Fibroblast of skin of abdomen (primary cell): ENCODE results near the gene TMEM178B.
"Not testable (repeated sequence)": the region's sequence is repeated elsewhere in the genome, so short reads cannot be mapped to it uniquely, and the experiment has no call there.

ENCODE experiments used
- DNase-seq: peaks from one replicate; pipeline ENCODE4 v3.0.0-alpha.2; 2013

Gene TMEM178B

DNA sequence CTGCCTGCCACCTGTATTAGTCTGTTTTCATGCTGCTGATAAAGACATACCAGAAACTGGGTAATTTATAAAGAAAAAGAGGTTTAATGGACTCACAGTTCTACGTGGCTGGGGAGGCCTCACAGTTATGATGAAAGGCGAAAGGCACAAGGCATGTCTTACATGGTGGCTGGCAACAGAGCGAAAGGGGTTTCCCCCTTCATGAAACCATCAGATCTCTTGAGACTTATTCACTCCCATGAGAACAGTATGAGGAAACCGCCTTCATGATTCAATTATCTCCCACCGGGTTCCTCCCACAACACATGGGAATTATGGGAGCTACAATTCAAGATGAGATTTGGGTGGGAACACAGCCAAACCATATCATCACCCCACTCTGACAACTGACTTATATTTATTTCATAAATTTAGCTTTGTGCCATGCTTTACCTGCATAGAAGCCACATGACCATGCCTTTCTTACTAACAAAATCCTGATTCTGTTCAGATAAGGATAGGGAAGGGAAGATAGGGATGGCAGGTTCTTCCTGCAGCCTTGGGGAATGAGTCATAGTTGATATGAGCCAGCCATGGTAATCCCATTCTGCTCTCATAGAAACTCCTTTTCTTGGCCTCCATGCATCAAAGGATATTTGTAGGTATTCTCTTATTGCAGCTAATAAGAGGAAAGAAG, 286.0 kb downstream of the TMEM178B start:
- DNase-seq = no peak

DNA sequence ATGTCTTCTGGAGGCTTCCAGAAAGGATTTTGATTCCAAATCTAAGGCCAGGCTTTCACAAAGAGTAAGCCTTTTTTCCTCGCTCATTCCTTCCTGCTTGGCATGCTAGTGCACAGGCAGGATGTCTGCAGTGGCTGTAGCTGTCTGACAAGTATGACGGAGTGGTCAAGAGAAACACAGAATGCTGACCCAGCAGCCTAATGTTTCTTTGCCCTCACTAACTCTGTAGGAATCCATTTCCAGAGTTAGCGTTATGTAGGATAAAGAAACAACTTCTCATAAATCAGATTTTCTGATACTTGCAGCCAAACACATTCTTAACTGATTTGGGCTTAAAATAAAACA, 286.5 kb downstream of the TMEM178B start:
- no peak for DNase-seq

DNA sequence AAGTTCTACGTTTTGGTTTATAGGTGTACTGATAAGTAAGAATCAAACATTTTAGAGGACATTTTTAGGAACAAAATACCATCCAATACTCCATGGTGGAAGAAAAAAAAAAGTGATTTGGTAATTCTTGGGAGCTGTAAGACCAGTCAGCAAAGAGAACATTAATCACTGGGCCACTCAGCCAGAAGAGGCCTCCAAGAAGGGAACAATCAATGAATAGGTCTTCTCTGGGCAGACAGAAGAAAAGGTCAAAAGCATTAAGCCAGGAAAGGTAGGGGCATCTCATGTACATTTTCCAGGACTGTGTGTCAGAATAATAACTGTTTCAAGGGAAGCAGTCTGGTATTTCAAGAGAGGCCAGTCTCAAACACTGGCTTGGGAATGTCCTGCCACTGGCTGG, 286.9 kb downstream of the TMEM178B start:
- DNase-seq = no peak

DNA sequence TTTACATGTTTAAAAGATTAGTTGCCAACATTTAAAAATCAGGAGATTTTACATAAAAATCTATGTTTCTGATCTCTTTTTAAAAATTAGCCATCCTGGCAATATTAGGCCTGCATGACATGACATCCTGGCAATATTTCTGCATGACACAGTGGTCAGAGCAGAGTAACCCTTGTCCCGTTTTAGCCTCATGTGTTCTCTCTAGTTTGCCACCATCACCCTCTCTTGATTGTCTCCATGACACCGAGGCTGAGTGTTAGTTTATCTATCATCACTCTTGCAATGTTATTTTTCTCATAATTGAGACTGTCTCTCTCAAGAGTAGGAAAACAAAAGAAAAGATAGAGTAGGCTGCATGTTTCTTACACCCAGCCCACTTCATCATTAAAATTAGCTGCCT, 287.6 kb downstream of the TMEM178B start:
- DNase-seq = no peak

DNA sequence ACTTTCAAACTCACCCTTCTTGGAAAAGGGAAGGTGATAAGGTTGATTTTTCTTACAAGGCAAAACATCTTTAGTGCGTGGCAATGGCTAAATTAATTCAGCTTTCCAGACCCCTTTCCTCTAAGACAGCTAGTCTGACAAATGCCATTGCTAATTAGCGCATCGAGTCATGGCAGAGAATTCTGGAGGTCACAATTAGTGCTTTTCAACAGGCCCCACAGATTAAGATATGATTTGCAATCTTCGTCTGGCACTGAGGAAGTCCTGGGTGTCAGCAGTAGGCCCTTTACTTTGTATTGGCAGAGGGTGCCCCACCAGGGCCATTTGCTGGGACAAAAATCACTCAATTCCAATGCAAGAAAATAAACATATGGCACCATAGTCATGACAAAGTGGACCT, 288.1 kb downstream of the TMEM178B start:
- DNase-seq = no peak

DNA sequence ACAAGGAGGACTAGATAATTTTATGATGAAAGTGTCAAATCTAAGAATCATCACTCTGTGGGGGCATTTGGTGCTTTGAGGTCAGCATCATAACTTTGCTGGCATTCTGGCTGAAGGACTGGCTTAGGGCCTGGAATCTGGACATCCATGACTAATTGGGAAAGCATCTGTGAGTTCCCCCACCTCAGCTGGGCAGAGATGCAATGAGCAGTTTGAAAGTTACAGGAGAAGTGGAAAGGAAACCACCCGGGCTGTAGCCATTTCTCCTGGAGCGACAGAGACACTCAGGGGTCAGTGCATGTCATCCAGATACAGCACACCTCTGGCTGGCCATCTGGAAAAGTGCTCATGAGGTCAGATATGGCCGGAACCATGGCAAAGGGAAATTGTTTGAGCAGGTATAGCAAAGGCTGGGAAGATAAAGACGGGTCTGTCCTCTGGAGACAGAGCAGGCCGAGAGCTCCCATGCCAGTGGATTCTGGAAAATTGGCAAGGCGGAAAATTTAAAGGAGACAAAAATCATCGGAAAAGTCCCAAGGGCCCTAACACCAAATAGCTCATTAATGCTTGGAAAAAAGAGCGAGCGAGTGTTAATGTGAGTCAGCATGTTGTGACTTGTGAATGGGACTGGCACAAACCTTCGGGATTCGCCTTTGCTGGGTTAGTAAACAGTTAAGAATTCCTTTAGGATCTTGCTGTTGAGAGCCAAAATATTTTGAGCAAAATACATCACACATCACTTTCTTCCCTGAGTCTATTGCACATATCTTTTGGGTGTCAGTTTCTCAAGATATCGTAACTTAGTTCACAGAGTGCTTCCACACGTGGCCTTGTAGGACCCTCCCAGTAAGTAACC, 288.9 kb downstream of the TMEM178B start:
- DNase-seq = peak; percentile 48

DNA sequence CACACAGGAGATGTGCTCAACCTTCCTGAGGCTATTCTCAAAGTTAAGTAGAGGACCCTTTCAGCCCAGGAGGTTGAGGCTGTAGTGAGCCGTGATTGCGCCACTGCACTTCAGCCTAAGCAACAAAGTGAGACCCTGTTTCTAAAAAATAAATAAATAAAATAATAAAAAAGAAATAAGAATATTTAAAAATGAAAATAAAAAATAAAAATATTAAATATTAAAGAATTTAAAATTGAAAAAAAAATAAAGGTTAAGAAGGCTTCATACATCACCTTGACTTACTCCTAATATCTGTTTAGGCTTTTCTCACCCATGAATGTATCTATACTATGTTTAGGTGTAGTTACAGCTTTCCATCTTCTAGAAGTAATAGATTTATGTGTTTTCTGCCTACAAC, 289.9 kb downstream of the TMEM178B start:
- no peak for DNase-seq

DNA sequence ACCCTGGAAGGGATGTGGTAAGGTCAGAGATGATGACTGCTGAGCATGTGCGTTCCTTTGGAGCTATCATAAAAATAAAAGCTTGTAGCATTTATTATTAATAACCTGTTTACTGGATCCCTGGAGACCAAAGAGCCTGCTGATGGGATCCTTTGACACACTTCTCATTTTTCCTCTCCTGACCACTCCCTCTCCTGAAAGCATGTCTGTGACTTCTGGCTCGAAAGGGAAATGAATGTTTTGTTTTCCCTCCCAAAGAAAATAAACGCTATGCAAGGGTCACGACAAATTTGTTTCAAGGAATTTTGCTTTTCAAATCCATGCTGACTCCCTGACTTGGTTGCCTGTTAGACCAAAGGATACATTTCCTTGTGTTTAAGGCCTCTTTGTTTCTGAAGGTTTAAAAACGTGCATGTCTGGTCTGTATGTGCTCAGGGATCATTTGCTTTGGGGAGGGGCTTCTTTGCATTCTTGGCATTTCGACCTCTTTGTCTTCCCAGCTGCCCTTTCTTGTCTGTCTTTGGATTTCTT, 292.3 kb downstream of the TMEM178B start:
- DNase-seq = no peak

DNA sequence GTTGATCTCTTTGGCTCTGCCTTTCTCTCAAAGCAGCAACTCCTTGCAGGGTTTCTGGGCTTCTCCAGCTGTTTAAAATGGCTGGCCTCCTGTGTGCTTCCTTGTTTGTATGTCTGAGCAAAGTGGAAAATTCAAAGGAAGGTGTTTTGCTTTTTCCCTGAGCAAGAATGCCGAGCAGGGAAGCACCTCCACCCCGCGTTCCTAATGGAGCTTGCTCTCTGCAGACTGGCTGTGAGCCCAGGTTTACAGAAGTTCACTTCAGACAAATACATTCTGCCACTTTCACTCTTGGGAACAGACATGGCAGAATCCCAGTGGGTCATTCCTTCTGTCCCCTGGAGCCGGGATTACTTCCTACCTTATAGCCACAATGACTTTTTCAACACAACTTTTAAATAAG, 295.6 kb downstream of the TMEM178B start:
- no peak for DNase-seq

DNA sequence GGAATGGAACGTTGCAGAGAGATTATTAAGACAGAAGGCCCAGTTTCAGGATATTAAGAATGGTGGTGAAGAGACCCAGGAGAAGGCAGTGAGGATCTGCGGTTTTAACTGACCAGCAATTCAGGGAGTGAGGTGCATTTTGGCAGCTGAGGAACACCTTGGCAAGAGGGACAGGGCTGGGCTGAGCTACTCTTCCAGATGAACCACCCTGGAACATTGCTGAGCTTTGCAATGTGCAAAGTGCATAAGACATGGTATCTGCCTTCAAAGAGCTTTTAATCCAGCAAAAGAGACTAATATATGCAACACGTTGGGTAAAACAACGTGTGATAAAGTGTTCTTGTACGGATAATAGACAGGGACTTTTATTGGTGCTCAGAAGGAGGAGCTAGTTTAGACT, 296.3 kb downstream of the TMEM178B start:
- DNase-seq = no peak

DNA sequence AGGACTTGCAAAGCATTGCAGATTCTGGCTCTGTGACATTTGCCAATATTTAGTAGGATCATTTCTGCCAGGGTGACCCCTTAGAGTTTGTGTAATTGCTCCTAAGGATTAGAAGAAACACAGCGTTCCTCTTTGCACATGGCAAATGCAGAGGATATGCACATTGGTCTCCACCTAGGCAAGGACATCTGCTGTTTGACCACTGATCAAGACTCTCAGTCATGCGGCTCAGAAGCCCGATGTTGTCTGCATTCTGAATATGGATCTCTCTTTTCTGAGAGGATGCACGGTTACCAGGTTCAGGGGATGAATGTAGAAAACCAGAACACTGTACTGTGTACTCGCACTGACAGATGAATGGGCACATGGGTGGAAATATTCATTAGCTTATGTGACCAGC, 296.8 kb downstream of the TMEM178B start:
- no peak for DNase-seq

DNA sequence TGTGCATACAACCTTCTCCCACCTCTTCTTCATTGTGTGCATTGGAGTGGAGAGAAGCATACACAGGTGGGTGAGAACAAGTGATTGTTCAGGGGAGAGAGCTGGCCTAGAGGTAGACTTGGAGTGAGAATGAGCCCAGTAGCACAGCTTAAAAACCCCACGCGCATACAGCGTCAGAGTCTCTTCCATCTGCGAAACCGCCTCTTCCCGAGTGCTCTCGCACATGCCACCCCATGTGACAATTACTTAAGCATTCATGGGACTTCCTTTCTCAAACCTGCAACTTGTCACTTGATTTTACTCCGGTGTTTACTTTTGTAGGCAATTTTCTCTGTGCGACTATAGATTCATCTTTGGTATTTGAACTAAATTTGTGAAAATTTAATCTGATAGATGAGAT, 300.6 kb downstream of the TMEM178B start:
- no peak for DNase-seq

DNA sequence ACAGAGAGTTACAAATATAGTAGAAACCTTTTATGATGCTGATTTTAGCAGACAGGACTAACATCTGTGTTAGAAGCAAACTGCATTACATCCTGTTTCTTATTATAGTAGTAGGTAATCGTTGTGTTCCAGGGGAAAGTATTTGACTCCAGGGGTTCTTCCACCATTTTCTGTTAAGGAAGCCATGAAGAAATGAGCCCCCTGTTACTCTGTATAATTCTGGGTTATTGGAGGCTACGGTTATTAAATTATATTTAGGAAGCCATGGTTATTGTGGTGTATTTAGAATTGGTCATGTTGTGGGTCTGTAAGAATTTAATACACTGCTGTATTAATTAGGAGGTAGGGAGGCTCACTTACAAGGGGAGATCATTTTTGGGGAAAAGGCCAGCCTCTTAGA, 301.6 kb downstream of the TMEM178B start:
- DNase-seq = no peak

DNA sequence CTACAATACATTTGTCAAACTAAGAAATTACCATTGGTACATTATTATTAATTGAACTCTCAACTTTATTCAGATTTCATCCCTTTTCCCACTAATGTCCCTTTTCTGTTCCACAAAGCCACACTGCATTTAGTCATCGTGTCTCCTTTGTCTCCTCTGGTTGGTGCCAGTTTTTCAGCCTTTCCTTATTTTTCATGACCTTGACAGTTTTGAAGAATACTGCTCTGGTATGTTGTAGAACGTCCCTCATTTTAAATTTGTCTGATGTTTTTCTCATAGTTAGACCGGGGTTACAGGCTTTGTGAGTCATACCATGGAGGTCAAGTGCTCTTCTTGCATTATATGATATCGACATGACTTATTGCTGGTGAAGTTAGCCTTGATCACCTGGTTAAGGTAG, 304.0 kb downstream of the TMEM178B start:
- DNase-seq = no peak

DNA sequence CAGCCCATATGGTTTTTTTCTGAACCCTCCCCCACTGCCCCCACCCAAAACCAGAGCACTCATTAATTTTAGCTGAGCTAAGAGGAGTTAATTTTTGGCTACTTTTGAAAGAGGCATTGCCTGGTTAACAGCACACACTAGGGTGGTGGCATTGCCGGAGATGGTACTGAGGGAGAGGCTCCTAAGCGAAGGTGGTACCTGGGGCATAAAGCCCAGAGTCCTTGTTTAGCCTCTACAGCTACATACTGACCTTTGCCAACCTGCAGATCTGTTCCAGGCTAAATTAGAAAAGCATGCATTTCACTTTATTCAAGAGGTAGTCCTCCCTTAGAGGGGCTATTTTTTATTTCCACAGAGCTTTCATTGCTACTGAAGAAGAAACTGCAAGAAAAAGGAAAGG, 304.5 kb downstream of the TMEM178B start:
- no peak for DNase-seq

DNA sequence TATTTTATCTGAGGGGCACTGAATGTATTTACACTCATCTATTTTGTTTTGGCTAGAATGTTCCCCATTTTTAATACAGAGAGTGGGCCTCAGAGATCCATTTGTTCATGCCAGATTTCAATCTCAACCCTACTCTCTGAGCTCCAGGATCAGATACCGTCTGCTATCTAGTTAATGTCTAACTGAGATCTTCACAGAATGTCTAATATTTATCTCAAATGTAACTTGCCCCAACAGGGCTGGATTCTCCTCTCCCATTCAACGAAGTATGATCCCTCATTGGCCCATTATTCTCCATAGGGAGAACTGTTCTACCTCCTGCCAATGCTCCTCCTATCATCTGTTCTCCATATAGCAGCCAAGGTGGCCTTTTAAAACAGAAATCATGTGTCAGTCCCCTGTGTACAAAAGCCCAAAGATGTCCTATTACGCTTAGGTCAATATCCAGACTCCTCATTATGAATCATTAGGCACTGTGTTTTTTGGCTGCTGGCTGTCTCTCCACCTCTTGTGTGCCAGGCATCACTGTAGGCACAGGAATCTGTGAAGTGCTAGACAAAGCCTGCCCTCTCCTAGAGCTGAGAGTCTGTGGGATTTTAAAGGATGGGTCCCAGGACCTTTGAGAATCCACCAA, 308.0 kb downstream of the TMEM178B start:
- no peak for DNase-seq

DNA sequence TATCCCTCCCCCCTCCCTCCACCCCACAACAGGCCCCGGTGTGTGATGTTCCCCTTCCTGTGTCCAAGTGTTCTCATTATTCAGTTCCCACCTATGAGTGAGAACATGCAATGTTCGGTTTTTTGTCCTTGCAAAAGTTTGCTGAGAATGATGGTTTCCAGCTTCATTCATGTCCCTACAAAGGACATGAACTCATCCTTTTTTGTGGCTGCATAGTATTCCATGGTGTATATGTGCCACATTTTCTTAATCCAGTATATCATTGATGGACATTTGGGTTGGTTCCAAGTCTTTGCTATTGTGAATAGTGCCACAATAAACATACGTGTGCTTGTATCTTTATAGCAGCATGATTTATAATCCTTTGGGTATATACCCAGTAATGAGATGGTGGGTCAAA, 309.5 kb downstream of the TMEM178B start:
- DNase-seq = not testable (repeated sequence)

DNA sequence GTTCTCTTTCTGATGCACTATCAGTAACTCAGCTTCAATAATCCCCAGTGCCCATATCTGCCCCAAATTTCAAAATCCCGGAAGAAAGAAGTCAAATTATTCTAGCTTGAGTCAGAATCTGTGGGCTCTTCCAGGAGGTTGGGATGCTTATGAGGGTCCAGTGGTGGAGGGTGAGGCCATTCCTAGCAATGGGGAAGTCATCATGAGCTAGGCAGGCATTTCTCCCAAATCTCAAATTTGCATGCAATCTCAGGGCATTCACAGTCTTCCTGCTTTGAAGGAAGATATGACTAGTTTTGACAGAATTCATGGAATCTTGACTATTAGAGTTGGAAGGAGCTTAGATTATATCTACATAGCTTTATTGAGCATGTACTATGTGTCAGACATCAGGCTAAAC, 313.0 kb downstream of the TMEM178B start:
- DNase-seq = no peak

DNA sequence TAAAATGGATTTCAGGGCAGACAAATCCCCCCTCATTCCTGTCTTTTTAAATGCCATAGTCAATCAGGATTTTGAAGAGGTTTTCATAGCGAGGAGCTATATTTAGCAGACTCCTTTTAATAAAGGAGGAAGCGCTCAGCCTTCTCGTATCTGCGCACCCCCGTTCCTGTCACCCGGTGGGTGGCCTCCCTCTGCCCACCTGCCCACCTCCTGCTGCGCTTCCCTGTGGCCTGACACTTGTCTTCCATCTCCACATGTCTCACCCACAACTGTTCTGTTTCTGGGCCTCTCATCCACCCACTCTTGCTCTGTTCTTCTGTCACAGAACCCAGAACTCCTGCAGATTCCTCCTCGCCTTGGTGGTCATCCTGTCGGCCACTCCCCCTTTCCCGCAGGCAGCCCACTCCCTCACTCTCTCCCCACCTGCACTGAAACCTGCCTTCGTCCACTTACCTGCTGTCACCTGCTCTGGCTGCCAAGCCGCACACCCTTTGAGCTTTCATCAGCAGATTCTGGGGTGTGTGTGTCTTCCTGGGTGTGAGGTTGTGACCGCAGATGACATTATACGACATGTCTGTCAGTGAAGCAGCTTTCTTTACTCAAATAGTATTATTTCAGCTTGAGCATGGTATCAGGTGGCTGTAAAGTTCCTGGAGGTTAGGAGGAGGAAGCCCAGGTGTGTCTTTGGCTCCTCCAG, 313.8 kb downstream of the TMEM178B start:
- no peak for DNase-seq

DNA sequence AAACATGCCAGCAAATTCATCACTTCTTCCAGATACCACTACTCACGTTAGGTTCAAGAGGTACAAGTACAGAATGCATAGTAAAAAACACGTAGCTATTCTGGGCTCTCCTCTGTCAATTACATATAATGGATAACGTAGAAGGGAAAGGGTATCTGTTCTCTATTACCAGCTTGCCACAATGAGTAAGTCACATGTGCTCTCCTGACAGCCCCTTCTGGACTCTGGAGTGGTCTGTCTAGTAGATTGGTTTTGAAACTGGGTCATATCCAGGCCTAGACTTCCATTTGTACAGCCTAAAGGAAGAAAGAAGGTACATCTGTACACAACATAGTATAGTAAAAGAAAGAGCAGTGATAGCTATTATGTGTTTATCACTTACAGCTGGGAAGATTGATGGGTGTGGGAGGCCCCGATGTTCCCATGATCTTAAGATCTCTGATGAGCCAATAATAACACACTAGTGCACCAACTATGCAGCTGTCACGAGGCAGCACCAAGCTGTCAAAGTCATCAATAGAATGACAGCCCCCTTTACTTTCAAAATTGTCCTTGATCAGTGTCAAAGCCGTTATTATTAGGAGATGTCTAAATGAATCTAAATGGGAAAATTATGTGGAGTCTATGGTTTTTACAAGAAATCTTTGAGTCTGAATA, 315.4 kb downstream of the TMEM178B start:
- DNase-seq = no peak

DNA sequence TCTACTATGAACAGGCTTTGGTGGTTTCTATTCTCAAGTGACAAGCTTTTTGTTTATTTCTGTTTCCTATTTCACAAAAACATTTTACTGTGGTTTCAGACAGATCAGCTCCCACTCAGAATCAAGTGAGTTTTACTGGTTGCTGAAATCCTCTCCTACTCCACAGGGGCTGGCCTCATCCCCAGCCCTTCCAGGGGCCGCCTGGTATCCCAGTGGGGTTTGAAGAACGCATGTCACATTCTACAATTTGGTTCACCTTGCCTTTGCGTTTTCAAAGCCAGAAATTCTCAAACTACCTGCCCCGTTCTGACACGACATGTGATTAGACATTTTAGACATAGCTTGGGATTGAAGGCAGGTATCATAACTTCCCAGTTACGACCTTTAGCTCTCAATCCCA, 316.5 kb downstream of the TMEM178B start:
- DNase-seq = no peak

DNA sequence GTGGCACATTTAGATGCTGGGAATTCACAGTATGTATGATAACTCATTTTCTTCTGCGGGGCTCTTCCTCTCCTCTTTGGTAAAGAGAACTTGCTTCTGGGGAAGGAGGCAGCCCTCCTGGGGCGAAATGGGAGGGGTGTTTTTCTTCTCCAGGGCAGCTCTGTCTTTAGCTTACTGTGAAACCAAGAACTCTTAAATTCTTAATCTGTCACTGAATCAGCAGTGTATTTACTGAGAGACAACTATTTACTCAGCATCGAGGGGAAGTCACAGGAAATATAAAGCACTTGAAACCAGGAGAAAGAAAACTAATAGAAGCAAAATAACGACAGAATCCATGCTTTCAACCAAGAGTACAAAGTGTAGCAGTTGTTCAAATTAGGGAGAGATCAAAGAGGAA, 319.2 kb downstream of the TMEM178B start:
- DNase-seq = no peak
